Measurements from ENCODE around the gene DDI2.

The DDI2 gene

DNA sequence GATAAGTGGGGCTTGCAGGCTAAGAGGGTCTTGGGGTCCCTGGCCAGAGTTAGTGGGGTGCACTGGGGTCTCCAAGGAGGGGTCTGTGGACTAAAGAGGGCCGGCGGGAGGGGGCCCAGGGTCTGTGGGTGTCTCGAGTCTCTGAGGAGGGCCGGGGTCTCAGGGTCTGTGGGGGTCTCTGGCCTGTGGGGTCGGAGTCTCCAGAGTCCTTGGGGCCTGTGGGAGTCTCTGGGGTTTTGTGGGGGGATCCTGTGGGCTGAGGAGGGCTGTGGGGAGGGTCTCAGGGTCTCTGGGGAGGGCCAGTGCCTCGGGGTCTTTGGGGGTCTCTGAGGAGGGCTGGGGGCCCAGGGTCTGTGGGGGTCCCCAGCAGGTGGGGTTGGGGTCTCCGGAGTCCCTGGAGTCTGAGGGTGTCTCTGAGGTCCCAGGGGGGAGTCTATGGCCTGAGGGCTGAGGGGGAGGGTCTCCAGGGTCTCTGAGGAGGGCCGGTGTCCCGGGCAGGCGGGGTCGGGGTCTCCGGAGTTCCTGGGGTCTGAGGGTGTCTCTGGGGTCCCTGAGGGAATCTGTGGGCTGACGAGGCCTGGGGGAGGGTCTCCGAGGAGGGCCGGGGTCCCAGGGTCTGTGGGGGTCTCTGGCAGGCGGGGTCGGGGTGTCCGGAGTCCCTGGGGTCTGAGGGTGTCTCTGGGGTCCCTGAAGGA, 66.2 kb downstream of the DDI2 start:
- peak overlapping the region; percentile 93 for H3K4me3 ChIP-seq (ENCODE audit: control insufficient read depth, low read depth, low read length)
- no peak for TF ChIP-seq CTCF (IDR thresholded peaks at IDR 0.05; ENCODE audit: control insufficient read depth, insufficient read depth, low read depth, low read length, missing control alignments)
- DNase-seq (ENCODE audit: low read depth), result no peak

DNA sequence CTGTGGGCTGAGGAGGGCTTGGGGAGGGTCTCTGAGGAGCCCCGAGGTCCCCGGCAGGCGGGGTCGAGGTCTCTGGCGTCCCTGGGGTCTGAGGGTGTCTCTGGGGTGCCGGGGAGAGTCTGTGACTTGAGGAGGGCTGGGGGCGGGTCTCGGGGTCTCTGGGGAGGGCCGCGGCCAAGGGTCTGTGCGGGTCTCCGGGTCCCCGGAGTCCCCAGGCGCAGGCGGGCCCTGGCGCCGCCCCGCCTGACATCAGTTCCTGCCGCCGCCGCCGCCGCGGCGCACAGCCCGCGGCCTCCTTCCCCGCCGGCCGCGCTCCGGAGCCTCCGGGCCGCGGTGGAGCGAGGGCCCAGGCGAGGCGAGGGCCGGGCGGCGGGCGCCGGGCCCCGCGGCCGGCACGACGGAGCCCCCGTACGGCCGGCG, 66.8 kb downstream of the DDI2 start, which contains the start of gene PLEKHM2:
Gene PLEKHM2 (plus strand): TSS at position 279 of the 420 bp plus-strand sequence. CDS start 239 bp downstream, outside the sequence.
- no peak for DNase-seq (ENCODE audit: low read depth)
- no peak for TF ChIP-seq CTCF (IDR thresholded peaks at IDR 0.05; ENCODE audit: control insufficient read depth, insufficient read depth, low read depth, low read length, missing control alignments)
- H3K4me3 ChIP-seq (ENCODE audit: control insufficient read depth, low read depth, low read length), result peak within 1 kb of the TSS; percentile 93

DNA sequence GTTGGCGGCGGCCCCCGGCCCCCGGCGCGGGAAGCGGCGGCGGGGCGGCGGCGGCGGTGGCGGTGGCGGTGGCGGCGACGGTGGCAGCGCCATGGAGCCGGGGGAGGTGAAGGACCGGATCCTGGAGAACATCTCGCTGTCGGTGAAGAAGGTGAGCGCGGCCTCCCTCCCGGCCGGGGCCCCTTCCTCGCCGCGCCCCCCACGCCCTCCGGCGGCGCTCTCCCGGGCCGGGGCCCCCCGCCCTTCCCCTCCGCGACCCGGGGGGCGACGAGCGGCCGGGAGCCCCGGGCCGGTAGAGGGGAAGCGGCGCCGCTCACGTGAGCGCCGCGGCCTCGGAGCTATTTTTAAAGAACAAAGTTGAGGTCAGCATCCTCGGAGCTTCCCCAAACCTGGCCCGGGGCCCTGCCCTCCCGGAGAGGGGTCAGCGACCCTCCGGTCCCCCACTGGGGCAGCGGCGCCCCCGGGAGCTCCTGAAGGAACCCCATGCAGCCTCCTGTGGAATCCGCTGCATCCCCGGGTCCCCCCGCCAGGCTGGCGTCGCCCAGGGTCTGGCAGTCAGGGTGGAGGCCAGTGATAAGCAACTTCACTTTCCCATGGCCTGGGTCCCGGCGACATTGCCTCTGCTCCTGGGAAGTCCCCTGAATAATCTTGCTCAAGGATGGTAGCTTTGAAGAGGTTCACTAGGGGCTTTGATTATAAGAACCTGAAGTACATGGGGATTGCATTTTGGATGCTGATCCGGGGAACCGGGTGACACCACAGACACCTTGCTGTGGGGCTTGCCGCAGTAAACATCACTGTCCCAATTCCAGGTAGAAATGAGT, 67.4 kb downstream of the DDI2 start:
- no peak for DNase-seq (ENCODE audit: low read depth)
- H3K4me3 ChIP-seq (ENCODE audit: control insufficient read depth, low read depth, low read length), result peak overlapping the region; percentile 93
- TF ChIP-seq CTCF (IDR thresholded peaks at IDR 0.05; ENCODE audit: control insufficient read depth, insufficient read depth, low read depth, low read length, missing control alignments), result no peak

DNA sequence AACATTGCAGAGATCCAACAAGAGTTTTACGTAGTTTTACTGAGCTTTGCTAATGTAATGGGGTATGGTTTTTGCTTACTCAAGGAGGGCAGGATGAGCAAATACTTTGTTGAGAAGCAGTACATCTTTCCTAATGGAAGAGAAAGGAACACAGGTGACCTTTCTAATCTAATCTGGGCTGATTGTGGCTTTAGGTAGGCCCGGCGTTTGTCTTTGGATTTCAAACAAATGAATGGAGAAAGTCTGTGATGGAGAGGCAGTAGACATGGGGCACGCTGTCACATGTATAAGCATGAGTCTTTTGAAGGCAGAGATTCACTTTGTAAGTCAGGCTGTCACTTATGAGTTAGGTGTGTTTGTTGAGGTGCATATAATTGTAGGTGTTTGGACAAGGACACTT, 68.6 kb downstream of the DDI2 start:
- no peak overlapping the region; the same call in 1 of the 2 replicates for H3K4me3 ChIP-seq (ENCODE audit: control insufficient read depth, low read depth, low read length)
- no peak for TF ChIP-seq CTCF (IDR thresholded peaks at IDR 0.05; ENCODE audit: control insufficient read depth, insufficient read depth, low read depth, low read length, missing control alignments)
- DNase-seq (ENCODE audit: low read depth), result no peak

GRCh38 chr1:15687446-15687845, 70.2 kb downstream of the DDI2 start:
- no peak overlapping the region for H3K4me3 ChIP-seq (ENCODE audit: control insufficient read depth, low read depth, low read length)
- no peak for DNase-seq (ENCODE audit: low read depth)
- no peak for TF ChIP-seq CTCF (IDR thresholded peaks at IDR 0.05; ENCODE audit: control insufficient read depth, insufficient read depth, low read depth, low read length, missing control alignments)

DNA sequence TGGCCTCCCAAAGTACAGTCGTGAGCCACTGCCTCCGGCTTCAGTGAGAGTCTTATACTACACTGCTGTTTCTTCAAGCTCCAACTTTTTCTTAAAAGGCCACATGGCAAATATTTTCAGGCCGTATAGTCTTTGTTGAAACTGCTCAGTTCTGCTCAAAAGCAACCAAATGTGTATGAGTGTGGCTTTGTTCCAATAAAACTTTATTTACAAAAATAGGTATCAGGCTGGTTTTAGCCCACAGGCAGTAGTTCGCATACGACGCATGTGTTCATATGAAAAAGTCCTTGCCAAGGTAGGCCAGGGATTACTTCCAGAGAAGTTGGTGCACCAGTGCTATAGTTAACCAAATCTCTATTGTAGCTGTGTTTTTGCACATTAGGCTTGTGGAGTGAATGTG, 73.1 kb downstream of the DDI2 start:
- no peak for DNase-seq (ENCODE audit: low read depth)
- no peak overlapping the region for H3K4me3 ChIP-seq (ENCODE audit: control insufficient read depth, low read depth, low read length)
- no peak for TF ChIP-seq CTCF (IDR thresholded peaks at IDR 0.05; ENCODE audit: control insufficient read depth, insufficient read depth, low read depth, low read length, missing control alignments)
